Measurements from ENCODE around the gene CDCA8.
"Not testable (repeated sequence)": the region's sequence is repeated elsewhere in the genome, so short reads cannot be mapped to it uniquely, and the experiment has no call there.

Gene CDCA8

DNA sequence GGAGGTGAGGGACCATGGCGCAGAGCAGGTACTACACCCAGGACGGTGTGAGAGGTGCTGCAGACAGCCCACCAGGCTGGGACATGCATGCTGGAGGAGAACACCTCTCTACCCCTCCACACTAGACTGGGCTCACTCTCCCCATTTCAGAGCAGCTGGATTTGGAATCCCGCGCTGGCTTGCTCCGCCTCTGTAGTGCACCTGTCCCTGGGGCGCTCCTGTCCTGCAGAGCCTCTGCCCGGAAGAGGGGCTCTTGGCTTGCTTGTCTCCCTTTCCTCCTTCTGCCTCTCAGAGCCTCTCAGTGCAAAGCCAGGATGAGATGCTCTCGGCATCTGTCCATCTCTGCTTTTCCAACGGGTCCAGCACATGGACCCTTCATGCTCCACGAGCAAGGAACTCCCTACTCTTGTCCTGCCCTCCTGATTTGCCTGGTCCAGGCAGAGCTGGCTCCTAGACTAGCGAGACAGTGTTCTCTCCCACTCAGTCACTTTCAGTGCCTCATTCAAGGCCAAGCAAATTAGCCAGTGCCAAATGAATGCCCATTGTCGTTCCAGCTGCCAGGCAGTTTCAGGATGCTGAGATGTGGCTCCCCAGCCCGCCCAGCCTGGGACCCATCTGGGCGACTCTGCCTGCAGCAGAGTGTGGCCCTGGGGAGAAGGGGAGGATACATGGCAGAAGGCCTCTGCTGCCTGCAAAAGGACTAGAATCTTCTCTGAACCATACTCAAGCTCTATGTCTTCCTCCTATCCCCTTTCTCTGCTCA lies 33.7 kb downstream of the CDCA8 start:
- H3K36me3 Mint-ChIP-seq (ENCODE audit: low read depth) = no peaks in the 10 kb centered on the region
- no peak overlapping the region for H3K27ac Mint-ChIP-seq
- H3K4me3 Mint-ChIP-seq = no peak overlapping the region
- peaks cover 7% of the 10 kb centered on the region for H3K4me1 Mint-ChIP-seq (ENCODE audit: low read depth)
- peaks cover 28% of the 10 kb centered on the region for H3K27me3 Mint-ChIP-seq
- H3K9me3 Mint-ChIP-seq = no peaks in the 10 kb centered on the region
- intact Hi-C loops (cut with micrococcal nuclease) = no loop called here

DNA sequence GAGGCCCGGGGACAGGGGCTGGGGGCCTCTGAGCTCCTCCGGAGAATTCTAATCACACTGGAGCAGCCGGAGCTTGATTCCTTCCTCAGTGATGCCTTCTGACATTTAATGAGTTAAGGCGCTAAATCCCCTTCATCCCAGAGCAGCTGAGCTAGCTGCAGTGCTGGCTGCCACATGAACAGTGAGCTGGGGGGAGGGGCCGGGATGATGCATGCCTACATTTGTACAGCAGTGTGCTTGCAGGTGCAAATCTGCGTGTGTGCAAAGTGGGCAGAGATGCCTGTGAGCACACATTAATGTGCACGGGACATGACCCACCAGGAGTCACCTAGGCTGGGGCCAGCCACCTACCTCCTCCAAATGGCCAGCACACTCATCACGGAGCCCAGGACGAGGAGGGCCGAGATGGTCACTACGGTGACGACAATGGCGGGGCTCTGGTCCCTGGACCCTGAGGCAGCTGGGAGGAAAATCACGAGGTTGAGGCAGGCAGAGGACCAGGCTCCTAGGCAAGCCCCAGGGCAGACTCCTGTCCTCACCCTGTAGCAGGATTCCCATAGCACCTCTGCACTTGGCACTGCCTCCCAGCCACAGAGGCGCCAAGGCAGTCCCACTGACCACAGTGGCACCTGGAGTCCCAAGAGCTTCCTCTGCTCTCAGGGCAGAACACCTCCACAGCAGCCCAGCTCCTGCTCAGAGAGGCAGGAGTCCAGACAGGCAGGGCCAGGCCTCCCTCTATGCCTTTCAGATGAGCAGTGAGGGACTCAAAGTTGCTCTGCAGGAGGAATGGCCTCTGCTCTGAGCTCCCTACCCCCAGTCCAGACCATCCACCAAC lies 34.7 kb downstream of the CDCA8 start:
- no peak overlapping the region for H3K27ac Mint-ChIP-seq
- H3K27me3 Mint-ChIP-seq = peaks cover 31% of the 10 kb centered on the region
- H3K9me3 Mint-ChIP-seq = no peaks in the 10 kb centered on the region
- no peaks in the 10 kb centered on the region for H3K36me3 Mint-ChIP-seq (ENCODE audit: low read depth)
- H3K4me3 Mint-ChIP-seq = no peak overlapping the region
- intact Hi-C loops (cut with micrococcal nuclease) = no loop called here
- peaks cover 7% of the 10 kb centered on the region for H3K4me1 Mint-ChIP-seq (ENCODE audit: low read depth)

DNA sequence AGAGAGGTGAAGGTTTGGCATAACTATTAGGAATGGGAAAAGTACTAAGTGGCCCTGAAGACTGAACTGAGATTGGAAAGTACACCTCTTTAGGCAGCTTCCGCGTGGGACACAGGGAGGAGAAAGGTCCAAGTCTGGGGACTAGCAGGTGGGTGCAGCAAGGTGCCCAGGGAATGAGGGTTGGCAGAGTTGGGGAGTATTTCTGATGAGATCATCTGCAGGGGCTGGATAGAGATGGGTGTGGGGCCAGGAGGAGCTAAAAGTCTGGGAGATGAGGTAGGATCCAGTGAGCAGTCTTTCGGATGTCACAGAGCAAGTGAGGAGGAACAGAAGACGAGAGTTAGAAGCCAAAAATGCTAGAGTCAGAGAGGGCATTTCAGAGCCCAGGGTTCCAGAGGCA lies 36.1 kb downstream of the CDCA8 start:
- no peaks in the 10 kb centered on the region for H3K9me3 Mint-ChIP-seq
- intact Hi-C loops (cut with micrococcal nuclease) = no loop called here
- no peaks in the 10 kb centered on the region for H3K36me3 Mint-ChIP-seq (ENCODE audit: low read depth)
- peaks cover 7% of the 10 kb centered on the region for H3K4me1 Mint-ChIP-seq (ENCODE audit: low read depth)
- H3K27me3 Mint-ChIP-seq = peaks cover 38% of the 10 kb centered on the region
- no peak overlapping the region for H3K4me3 Mint-ChIP-seq
- H3K27ac Mint-ChIP-seq = no peak overlapping the region

DNA sequence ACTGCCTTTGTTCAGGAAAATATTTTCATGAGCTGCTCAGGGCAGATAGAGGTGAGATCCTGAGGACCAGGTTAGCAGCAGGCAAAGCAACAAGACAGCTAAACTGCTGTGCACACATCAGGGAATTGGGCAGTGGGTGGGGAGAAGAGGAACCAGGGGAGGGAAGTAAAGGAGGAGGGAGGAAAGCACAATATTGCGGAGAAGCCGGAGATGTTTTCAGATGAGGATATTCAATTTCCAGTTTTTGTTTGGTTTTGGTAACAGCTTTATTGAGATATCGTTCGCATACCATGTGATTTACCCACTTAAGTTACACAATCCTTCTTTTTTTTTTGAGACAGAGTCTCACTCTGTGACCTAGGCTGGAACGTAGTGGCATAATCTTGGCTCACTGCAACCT lies 38.1 kb downstream of the CDCA8 start:
- peaks cover 7% of the 10 kb centered on the region for H3K4me1 Mint-ChIP-seq (ENCODE audit: low read depth)
- no peaks in the 10 kb centered on the region for H3K9me3 Mint-ChIP-seq
- H3K4me3 Mint-ChIP-seq = no peak overlapping the region
- H3K36me3 Mint-ChIP-seq (ENCODE audit: low read depth) = no peaks in the 10 kb centered on the region
- peaks cover 51% of the 10 kb centered on the region for H3K27me3 Mint-ChIP-seq
- intact Hi-C loops (cut with micrococcal nuclease) = no loop called here
- H3K27ac Mint-ChIP-seq = no peak overlapping the region

DNA sequence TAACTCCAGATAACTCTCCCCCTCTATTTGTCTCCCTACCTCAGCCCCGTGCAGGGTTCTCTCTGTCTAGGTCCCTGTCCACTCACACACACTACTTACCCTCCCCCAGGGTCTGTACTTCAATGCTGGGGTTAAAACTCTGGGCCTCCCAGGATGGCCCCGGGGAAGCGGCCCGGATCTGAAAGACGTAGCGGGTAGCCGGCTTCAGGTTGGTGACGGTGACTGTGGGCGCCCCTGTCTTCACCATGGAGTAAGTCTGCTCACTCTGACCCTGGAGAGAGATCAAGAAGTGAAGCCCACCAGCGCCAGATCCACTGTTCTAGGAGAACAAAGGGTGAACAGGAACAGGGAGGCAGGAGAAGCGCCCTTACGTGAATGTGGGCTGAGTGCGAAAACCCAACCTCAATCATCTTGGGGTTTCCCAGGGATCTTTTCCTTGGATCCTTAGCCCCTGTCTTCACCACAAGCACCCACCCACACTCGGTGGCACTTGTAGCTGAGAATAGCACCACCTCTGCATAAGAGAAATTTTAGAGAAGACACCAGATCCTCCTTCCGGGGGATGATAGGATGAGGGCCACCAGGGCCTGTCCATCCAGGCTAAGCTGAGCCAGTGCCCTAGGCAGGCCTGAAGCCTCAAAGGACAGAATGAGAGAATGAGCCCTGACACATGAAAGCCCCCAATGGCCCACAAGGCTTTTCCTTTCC lies 39.1 kb downstream of the CDCA8 start:
- no peak overlapping the region for H3K27ac Mint-ChIP-seq
- intact Hi-C loops (cut with micrococcal nuclease) = no loop called here
- peaks cover 50% of the 10 kb centered on the region for H3K27me3 Mint-ChIP-seq
- H3K9me3 Mint-ChIP-seq = no peaks in the 10 kb centered on the region
- H3K4me1 Mint-ChIP-seq (ENCODE audit: low read depth) = peaks cover 7% of the 10 kb centered on the region
- no peak overlapping the region for H3K4me3 Mint-ChIP-seq
- no peaks in the 10 kb centered on the region for H3K36me3 Mint-ChIP-seq (ENCODE audit: low read depth)

DNA sequence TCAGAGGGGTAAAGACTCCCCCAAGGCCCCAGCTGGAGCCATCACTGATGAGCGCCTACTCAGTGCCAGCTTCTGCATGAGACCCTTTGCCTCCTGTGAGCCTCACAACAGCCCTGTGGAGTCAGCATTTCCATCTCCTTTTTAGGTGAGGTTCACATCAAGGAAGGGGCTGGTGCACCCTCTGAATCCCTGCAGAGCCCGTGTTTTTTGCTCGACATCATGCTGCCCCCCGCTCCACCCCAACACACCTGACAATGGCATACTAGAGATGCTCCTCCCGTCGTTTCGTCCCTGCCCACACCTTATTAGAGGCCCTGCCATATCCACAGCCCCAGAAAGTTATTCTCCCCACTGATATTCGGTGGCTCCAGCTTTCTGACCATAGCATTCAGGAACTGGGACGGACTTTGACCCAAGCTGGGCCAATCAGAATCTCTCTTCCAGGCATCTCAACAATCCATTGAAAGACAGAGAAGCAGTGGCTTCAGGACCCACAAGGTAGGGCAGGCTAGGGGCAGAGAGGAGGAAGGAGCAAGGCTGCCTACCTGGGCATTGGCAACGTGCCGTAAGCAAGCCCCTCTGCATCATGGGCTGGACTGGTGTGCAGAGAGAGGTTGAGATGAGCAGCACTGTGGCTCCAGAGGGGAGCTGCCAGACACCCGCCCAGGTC lies 39.9 kb downstream of the CDCA8 start:
- intact Hi-C loops (cut with micrococcal nuclease) = no loop called here
- Mint-ChIP-seq H3K27ac (no peak overlapping the region), H3K4me3 (no peak overlapping the region), H3K9me3 (no peaks in the 10 kb centered on the region), H3K4me1 (ENCODE audit: low read depth) (peaks cover 7% of the 10 kb centered on the region), H3K36me3 (ENCODE audit: low read depth) (no peaks in the 10 kb centered on the region), H3K27me3 (peaks cover 50% of the 10 kb centered on the region)

DNA sequence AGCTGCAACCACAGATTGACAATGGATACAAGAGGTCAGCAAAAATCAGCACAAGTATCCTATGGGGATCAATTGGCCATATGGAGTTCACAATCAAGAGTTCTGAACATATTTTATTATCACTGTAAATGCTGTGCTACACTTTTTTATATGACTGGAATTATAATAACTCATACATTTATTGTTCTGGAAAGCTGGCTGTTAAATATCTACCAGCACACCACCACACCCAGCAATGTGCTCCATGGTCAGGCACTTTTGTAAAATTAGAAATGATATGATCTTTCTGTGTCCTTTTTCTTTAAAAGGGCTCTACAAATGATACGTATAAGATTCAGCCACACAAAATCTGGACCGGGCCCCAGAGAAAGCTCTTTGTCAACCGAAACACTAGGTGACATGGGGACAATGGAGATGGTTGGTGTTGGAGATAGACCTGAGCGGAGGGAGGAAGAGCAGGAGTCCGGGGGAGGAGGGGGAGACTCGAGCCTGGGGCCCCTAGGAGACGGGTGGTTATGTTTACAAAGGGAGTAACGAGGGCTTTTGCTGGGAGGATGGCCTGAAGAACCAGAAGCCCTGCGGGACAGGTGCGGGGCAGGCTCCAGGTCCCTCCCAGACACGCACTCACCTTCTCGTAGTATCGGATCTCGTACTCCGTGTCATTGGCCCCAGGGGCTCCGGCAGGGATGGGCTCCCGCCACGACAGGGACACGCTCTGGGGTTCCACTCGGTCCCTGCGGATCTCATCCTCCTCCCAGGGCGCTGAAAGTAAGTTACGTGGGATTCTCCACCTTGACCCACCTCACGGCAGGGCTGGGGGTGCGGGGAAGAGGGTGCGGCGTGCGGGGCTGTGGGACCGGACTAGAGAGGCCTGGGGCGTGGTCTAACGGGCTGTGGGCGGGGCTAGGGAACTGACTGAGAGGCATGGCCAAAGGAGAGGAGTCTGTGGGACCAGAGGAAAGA lies 42.6 kb downstream of the CDCA8 start:
- Mint-ChIP-seq H3K4me1 (ENCODE audit: low read depth) (peaks cover 6% of the 10 kb centered on the region), H3K27ac (no peak overlapping the region), H3K4me3 (peak overlapping the region; percentile 10), H3K9me3 (no peaks in the 10 kb centered on the region), H3K27me3 (peaks cover 43% of the 10 kb centered on the region), H3K36me3 (ENCODE audit: low read depth) (no peaks in the 10 kb centered on the region)
- intact Hi-C loops (cut with micrococcal nuclease) = no loop called here

DNA sequence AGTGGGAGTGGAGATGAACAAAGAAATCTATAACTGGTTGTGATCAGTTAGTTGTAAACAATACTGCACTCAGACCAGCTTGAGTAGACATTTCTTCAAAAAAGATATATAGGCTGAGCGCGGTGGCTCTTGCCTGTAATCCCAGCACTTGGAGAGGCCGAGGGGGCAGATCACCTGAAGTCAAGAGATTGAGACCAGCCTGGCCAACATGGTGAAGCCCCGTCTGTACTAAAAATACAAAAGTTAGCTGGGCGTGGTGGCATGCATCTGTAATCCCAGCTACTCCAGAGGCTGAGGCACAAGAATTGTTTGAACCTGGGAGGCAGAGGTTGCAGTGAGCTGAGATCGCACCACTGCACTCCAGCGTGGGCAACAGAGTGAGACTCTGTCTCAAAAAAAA lies 45.7 kb downstream of the CDCA8 start:
- intact Hi-C loops (cut with micrococcal nuclease); H3K27ac Mint-ChIP-seq; H3K4me1 Mint-ChIP-seq (ENCODE audit: low read depth); H3K4me3 Mint-ChIP-seq; H3K9me3 Mint-ChIP-seq; H3K36me3 Mint-ChIP-seq (ENCODE audit: low read depth): not testable (repeated sequence)
- peaks cover 48% of the 10 kb centered on the region for H3K27me3 Mint-ChIP-seq

DNA sequence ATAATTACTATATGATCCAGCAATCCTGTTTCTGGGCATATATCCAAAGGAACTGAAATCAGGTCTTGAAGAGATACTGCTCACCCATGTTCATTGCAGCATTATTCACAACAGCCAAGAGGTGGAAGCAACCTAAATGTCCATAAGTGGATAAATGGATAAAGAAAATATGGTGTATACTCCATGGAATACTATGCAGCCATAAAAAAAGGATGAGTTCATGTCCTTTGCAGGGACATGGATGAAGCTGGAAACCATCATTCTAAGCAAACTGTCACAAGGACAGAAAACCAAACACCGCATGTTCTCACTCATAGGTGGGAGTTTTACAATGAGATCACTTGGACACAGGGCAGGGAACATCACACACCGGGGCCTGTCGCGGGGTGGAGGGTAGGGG lies 46.3 kb downstream of the CDCA8 start:
- intact Hi-C loops (cut with micrococcal nuclease); H3K36me3 Mint-ChIP-seq (ENCODE audit: low read depth); H3K9me3 Mint-ChIP-seq; H3K4me1 Mint-ChIP-seq (ENCODE audit: low read depth); H3K4me3 Mint-ChIP-seq; H3K27ac Mint-ChIP-seq: not testable (repeated sequence)
- H3K27me3 Mint-ChIP-seq = peaks cover 43% of the 10 kb centered on the region

DNA sequence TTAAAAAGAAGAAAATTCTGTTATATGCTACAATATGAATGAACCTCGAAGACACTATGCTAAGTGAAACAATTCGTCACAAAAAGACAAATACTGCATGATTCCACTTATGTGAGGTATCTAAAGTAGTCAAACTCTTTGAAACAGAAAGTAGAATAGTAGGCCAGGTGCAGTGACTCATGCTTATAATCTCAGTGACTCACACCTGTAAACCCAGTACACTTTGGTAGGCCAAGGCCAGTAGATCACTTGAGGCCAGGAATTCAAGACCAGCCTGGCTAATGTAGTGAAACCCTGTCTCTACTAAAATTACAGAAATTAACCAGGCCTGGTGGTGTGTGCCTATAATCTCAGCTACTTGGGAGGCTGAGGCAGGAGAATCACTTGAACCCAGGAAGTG lies 46.9 kb downstream of the CDCA8 start:
- Mint-ChIP-seq H3K4me3 (no peak overlapping the region), H3K27me3 (peaks cover 43% of the 10 kb centered on the region), H3K36me3 (ENCODE audit: low read depth) (no peaks in the 10 kb centered on the region), H3K4me1 (ENCODE audit: low read depth) (no peaks in the 10 kb centered on the region), H3K9me3 (no peaks in the 10 kb centered on the region), H3K27ac (no peak overlapping the region)
- intact Hi-C loops (cut with micrococcal nuclease) = no loop called here

DNA sequence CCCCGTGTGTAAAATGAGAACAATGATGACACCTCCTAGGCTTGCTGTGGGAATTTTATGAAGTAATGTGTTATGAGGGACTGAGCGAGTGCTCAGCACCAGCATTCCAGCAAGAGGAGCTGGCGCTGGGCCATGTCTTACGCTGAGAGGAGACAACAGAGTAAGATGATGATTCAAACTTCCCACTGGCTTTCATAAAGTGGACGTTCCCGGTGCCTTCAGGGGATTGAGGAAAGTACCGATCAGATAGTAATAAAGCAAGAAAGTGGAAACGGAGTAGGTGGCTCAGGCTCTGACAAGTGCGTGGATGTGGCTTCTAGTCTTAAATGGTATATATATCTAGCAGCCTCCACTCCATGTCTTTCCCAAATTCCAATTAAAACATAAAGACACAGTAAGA lies 48.8 kb downstream of the CDCA8 start:
- Mint-ChIP-seq H3K36me3 (ENCODE audit: low read depth) (no peaks in the 10 kb centered on the region), H3K27me3 (peaks cover 33% of the 10 kb centered on the region), H3K4me1 (ENCODE audit: low read depth) (no peaks in the 10 kb centered on the region), H3K27ac (no peak overlapping the region), H3K4me3 (no peak overlapping the region), H3K9me3 (no peaks in the 10 kb centered on the region)
- intact Hi-C loops (cut with micrococcal nuclease) = no loop called here

DNA sequence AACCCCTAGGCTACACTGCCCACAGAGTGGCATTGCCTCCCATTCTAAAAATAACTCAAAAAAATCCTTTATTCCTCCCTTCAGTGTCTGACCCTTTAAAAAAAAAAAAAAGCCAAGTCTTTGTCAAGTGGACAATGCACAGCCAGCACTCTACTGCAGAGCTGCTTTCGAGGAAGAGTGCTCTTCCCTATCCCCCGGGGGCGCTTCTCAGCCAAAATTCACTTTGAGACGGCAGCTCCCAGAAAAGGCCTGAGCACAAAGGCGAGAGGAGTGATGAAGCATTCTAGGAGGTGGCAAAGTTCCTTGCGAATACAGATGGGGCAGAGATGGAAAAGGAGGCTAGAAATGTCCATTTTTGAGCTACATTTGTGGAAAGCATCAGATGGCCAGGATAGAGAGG lies 49.3 kb downstream of the CDCA8 start:
- intact Hi-C loops (cut with micrococcal nuclease) = no loop called here
- Mint-ChIP-seq H3K27me3 (peaks cover 32% of the 10 kb centered on the region), H3K4me1 (ENCODE audit: low read depth) (no peaks in the 10 kb centered on the region), H3K27ac (no peak overlapping the region), H3K9me3 (peaks cover under 1% of the 10 kb centered on the region), H3K36me3 (ENCODE audit: low read depth) (no peaks in the 10 kb centered on the region), H3K4me3 (no peak overlapping the region)

DNA sequence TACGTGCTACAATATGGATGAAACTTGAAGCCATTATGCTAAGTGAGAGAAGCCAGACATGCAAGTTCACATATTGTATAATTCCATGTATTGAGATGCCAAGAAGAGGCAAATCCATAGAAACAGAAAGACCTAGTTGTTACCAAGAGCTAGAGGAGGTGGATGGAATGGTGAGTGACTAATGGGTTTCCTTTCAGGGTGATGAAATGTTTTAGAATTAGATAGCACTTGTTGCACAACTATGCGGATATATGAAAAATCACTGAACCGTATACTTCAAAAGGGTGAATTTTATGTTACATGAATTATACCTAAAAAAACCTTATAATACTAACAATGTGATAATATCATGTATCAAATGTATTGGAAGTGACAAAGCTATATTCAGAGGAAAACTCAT lies 54.5 kb downstream of the CDCA8 start:
- intact Hi-C loops (cut with micrococcal nuclease) = no loop called here
- H3K27me3 Mint-ChIP-seq = peaks cover 44% of the 10 kb centered on the region
- no peak overlapping the region for H3K4me3 Mint-ChIP-seq
- H3K36me3 Mint-ChIP-seq (ENCODE audit: low read depth) = no peaks in the 10 kb centered on the region
- H3K27ac Mint-ChIP-seq = no peak overlapping the region
- H3K9me3 Mint-ChIP-seq = peaks cover 6% of the 10 kb centered on the region
- H3K4me1 Mint-ChIP-seq (ENCODE audit: low read depth) = no peaks in the 10 kb centered on the region

All from dendritic cell treated with granulocyte-macrophage colony-stimulating factor and Interleukin-4, amounts not matched to agents 40 ng/mL and 50 ng/mL, for 4 days (primary cell).